HFF-Myc (cell line): Measurements from ENCODE around the gene GRM4.

Experiments
- DNase-seq: peaks from one replicate; pipeline ENCODE4 v3.0.0-alpha.2; 2011; ENCODE audit warnings: low read depth; ENCODE audit errors: extremely low read depth
- H3K4me3 ChIP-seq: replicated peaks from 2 replicates; pipeline ENCODE4 v1.5.1; 2011; ENCODE audit warnings: low read depth, mild to moderate bottlenecking, control low read depth, low read length
- CTCF ChIP-seq: IDR thresholded peaks from 2 replicates; pipeline ENCODE4 v1.5.1; 2012; ENCODE audit warnings: mild to moderate bottlenecking, low read depth, low read length, control low read depth; ENCODE audit errors: missing control alignments

GRM4 gene

GRCh38 chr6:34071884-34072379 is 74.0 kb downstream of the GRM4 start:
- no peak for TF ChIP-seq CTCF
- no peak for DNase-seq
- no peak overlapping the region for H3K4me3 ChIP-seq

GRCh38 chr6:34071136-34071883 is 74.6 kb downstream of the GRM4 start:
- no peak overlapping the region for H3K4me3 ChIP-seq
- DNase-seq, result no peak
- TF ChIP-seq CTCF, result no peak

DNA sequence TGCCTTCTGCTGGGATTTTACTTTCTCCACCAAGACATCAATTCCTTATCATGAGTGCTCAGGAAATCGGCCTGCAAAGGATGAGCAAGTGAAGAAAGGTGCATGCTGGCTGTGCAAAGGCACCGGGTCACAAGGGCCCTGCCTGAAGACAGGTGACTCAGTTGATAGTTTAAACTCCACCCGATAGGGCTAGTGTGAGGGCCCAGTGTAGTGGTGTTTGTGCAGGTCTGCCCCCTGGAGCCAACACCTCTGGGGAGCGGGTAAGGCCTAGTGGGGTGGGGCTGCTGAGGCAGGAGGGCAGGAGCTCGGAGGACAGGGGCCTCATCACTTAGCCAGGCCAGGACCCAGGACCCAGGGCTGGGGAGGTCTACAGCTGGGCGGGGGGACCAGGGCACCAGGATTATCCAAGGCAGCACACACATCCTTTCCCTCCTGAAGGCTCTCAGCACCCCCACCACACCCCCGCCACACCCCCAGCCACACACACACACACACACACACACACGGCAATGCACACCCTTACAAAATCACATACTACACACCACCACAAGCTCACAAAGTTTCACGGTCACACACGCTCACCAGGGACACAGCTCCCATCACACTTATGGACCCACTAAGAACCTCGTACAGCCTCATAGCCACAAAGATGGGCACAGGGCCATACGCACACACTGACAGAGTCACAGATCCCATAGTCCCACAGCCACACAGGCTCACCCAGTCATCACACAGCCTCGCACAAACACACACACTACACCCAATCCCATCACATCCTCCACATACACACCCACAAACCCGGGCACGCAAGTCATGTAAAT is 75.4 kb downstream of the GRM4 start:
- H3K4me3 ChIP-seq, result no peak overlapping the region
- no peak for TF ChIP-seq CTCF
- no peak for DNase-seq

DNA sequence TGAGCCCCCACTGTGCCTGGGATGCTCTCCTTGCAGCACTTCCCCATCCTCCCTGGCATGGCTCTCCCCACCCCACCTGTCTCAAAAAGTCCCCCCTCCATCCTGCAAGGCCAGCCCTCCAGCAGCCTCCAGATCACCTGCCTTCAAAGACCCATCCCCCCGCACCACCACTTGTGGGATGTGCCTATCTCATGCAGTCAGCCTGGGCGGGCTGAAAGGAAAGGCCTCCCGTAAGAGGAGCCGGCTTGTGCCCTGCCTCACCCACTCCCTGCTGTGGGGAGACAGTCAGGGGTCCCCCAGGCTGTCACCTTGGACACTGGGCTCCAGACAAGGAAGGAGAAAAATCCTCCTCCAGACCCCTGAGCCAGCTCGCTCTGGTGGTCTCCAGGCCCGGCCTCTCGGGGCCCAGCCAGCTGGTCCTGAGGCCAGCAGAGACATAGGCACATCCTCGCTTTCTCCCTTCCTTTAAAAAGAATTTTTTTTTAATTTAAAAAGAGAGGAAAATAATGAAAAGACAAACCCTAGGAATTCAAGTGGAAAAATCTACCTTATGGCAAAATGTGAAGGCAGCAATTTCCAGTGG is 77.3 kb downstream of the GRM4 start:
- no peak for TF ChIP-seq CTCF
- no peak overlapping the region for H3K4me3 ChIP-seq
- no peak for DNase-seq

- TF ChIP-seq CTCF, result peak; percentile 23
- H3K4me3 ChIP-seq, result no peak overlapping the region
- no peak for DNase-seq
Observed at GRCh38 chr6:34067814-34068213, 78.1 kb downstream of the GRM4 start.

GRCh38 chr6:34066772-34067770 is 78.8 kb downstream of the GRM4 start:
- no peak overlapping the region for H3K4me3 ChIP-seq
- DNase-seq, result no peak
- TF ChIP-seq CTCF, result no peak
